GM12878 (cell line): ENCODE measurements around the gene NAA10. TPM values are rescaled to one million over a fixed set of nuclear protein-coding genes. Genes with fewer than 3 reads are reported as not detected.

ENCODE experiments used
- BHLHE40 ChIP-seq, 2 experiments: fragments of 450-650 bp in 1 of 2; IDR thresholded peaks; 2 replicates each; pipeline ENCODE4 v1.6.1; 2011 to 2017; ENCODE audit warnings: low read depth in 2 of 2, borderline replicate concordance in 1 of 2, improper control_type of control experiment in 1 of 2, low read length in 1 of 2, mild to moderate bottlenecking in 1 of 2
- CHD1 ChIP-seq: IDR thresholded peaks from 2 replicates; pipeline ENCODE4 v1.6.1; 2012; ENCODE audit warnings: low read depth, low read length, improper control_type of control experiment
- DPF2 ChIP-seq: fragments of 450-650 bp; IDR thresholded peaks from 2 replicates; pipeline ENCODE4 v1.6.1; 2017; ENCODE audit warnings: mild to moderate bottlenecking
- IRF5 ChIP-seq: fragments of 450-650 bp; IDR thresholded peaks from 2 replicates; pipeline ENCODE4 v1.6.1; 2017; ENCODE audit warnings: borderline replicate concordance
- MTA3 ChIP-seq: IDR thresholded peaks from 2 replicates; pipeline ENCODE4 v1.6.1; 2012; ENCODE audit warnings: low read length, inconsistent platforms, borderline replicate concordance
- NBN ChIP-seq: fragments of 450-650 bp; IDR thresholded peaks from 2 replicates; pipeline ENCODE4 v1.6.1; 2016
- NFYA ChIP-seq: IDR thresholded peaks from 2 replicates; pipeline ENCODE4 v1.6.1; 2011; ENCODE audit warnings: low read depth, mild to moderate bottlenecking, low read length, improper control_type of control experiment, borderline replicate concordance
- NFYB ChIP-seq: IDR thresholded peaks from 2 replicates; pipeline ENCODE4 v1.6.1; 2011; ENCODE audit warnings: low read depth, mild to moderate bottlenecking, low read length, improper control_type of control experiment, moderate library complexity; ENCODE audit not compliant: insufficient read depth
- POLR2AphosphoS2 ChIP-seq: IDR thresholded peaks from 2 replicates; pipeline ENCODE4 v1.6.1; 2011; ENCODE audit warnings: low read depth, mild to moderate bottlenecking, low read length, improper control_type of control experiment, moderate library complexity
- RCOR1 ChIP-seq: conservative IDR thresholded peaks from 2 replicates; pipeline ENCODE4 v1.6.1; 2012; ENCODE audit warnings: low read depth, low read length, improper control_type of control experiment
- SREBF2 ChIP-seq: IDR thresholded peaks from 2 replicates; pipeline ENCODE4 v1.6.1; 2012; ENCODE audit warnings: mild to moderate bottlenecking, low read length
- SUPT20H ChIP-seq: IDR thresholded peaks from 2 replicates; pipeline ENCODE4 v1.6.1; 2011; ENCODE audit warnings: low read depth, mild to moderate bottlenecking, low read length, moderate library complexity, borderline replicate concordance; ENCODE audit not compliant: control insufficient read depth
- ZBTB40 ChIP-seq: fragments of 450-650 bp; IDR thresholded peaks from 2 replicates; pipeline ENCODE4 v1.6.1; 2016; ENCODE audit warnings: mild to moderate bottlenecking, moderate library complexity, borderline replicate concordance
- polyA plus RNA-seq, 11 experiments: library from polyadenylated mRNA; depleted of rRNA in 4 of 11; unstranded in 6 of 11; stranded (reverse) in 5 of 11; fragments of >200 nt; fragmentation: Nextera tagmentation in 4 of 11; fragmentation: Illumina TruSeq in 1 of 11; extraction: Ambion mirVana in 4 of 11; extraction: Trizol in 1 of 11; gene quantifications; 1 replicate in 1 of 11; 2 replicates in 10 of 11; pipeline versions ENCODE4 v1.2.1 to v1.2.3, GENCODE V29; 2011 to 2016; ENCODE audit warnings: inconsistent platforms in 2 of 11, missing spikeins in 2 of 11, low read depth in 1 of 11
- total RNA-seq, 4 experiments: library from RNA; depleted of rRNA in 3 of 4; stranded (reverse); fragments of >200 nt in 3 of 4; fragmentation: Illumina TruSeq in 1 of 4; extraction: Trizol in 1 of 4; gene quantifications; 2 replicates each; pipeline versions ENCODE4 v1.2.1 to v1.2.3, GENCODE V29; 2013 to 2021
- TF ChIP-seq, protein P1 (sequence below): fragments of 450-650 bp; IDR thresholded peaks from 2 replicates; pipeline ENCODE4 v1.6.1; 2017; ENCODE audit warnings: mild to moderate bottlenecking, moderate library complexity
- TF ChIP-seq, protein P2 (sequence below): fragments of 450-650 bp; formaldehyde crosslinking; IDR thresholded peaks from 2 replicates; pipeline ENCODE4 v1.4.0; 2020; ENCODE audit warnings: mild to moderate bottlenecking, moderate library complexity

NAA10 gene
- total and polyA plus RNA-seq, 10 of the 15 experiments (the other 5 are each of a cell fraction or from before 2014, with no cell fraction given): 7.9 to 212 (median 98.9) TPM

- TF ChIP-seq, protein P1, sequence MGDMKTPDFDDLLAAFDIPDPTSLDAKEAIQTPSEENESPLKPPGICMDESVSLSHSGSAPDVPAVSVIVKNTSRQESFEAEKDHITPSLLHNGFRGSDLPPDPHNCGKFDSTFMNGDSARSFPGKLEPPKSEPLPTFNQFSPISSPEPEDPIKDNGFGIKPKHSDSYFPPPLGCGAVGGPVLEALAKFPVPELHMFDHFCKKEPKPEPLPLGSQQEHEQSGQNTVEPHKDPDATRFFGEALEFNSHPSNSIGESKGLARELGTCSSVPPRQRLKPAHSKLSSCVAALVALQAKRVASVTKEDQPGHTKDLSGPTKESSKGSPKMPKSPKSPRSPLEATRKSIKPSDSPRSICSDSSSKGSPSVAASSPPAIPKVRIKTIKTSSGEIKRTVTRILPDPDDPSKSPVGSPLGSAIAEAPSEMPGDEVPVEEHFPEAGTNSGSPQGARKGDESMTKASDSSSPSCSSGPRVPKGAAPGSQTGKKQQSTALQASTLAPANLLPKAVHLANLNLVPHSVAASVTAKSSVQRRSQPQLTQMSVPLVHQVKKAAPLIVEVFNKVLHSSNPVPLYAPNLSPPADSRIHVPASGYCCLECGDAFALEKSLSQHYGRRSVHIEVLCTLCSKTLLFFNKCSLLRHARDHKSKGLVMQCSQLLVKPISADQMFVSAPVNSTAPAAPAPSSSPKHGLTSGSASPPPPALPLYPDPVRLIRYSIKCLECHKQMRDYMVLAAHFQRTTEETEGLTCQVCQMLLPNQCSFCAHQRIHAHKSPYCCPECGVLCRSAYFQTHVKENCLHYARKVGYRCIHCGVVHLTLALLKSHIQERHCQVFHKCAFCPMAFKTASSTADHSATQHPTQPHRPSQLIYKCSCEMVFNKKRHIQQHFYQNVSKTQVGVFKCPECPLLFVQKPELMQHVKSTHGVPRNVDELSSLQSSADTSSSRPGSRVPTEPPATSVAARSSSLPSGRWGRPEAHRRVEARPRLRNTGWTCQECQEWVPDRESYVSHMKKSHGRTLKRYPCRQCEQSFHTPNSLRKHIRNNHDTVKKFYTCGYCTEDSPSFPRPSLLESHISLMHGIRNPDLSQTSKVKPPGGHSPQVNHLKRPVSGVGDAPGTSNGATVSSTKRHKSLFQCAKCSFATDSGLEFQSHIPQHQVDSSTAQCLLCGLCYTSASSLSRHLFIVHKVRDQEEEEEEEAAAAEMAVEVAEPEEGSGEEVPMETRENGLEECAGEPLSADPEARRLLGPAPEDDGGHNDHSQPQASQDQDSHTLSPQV: no peak
- TF ChIP-seq NFYA (no peak), CHD1 (no peak), DPF2 (no peak; the same call in 1 of the 2 replicates), POLR2AphosphoS2 (0 out of 2 replicates have a peak, but pooled peaks have one; percentile 8), RCOR1 (no peak), NBN (no peak), ZBTB40 (no peak), MTA3 (no peak), NFYB (no peak), SREBF2 (no peak), SUPT20H (no peak), IRF5 (no peak), BHLHE40 (IDR thresholded peaks at IDR 0.05; ENCODE audit: borderline replicate concordance in 1 of 2, low read depth in 2 of 2, low read length in 1 of 2) (peak; percentile 82 to 96; a peak in 3 of 4 replicates)
- TF ChIP-seq, protein P2, sequence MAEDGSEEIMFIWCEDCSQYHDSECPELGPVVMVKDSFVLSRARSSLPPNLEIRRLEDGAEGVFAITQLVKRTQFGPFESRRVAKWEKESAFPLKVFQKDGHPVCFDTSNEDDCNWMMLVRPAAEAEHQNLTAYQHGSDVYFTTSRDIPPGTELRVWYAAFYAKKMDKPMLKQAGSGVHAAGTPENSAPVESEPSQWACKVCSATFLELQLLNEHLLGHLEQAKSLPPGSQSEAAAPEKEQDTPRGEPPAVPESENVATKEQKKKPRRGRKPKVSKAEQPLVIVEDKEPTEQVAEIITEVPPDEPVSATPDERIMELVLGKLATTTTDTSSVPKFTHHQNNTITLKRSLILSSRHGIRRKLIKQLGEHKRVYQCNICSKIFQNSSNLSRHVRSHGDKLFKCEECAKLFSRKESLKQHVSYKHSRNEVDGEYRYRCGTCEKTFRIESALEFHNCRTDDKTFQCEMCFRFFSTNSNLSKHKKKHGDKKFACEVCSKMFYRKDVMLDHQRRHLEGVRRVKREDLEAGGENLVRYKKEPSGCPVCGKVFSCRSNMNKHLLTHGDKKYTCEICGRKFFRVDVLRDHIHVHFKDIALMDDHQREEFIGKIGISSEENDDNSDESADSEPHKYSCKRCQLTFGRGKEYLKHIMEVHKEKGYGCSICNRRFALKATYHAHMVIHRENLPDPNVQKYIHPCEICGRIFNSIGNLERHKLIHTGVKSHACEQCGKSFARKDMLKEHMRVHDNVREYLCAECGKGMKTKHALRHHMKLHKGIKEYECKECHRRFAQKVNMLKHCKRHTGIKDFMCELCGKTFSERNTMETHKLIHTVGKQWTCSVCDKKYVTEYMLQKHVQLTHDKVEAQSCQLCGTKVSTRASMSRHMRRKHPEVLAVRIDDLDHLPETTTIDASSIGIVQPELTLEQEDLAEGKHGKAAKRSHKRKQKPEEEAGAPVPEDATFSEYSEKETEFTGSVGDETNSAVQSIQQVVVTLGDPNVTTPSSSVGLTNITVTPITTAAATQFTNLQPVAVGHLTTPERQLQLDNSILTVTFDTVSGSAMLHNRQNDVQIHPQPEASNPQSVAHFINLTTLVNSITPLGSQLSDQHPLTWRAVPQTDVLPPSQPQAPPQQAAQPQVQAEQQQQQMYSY (CRISPR knock-in tag): no peak
Measured at GRCh38 chrX:153972368-153973126, 37.7 kb upstream of the NAA10 start, which contains the start of gene TMEM187 (continued).
